Heart left ventricle (tissue), 16 donors: ENCODE measurements around the gene OR4A15. TPM values are rescaled to one million over a fixed set of nuclear protein-coding genes. Genes with fewer than 3 reads are reported as not detected.

Experiments
- ATAC-seq, 4 donors: fragments of 200-7000 bp; cut with Tn5 transposase; one replicate each; pipeline ENCODE4 v1.9.1; 2020 to 2022; ENCODE audit warnings: moderate library complexity in 4 of 4, mild to moderate bottlenecking in 3 of 4, moderate number of reproducible peaks in 1 of 4
- DNase-seq, 5 donors: peaks; one replicate each; pipeline ENCODE4 v3.0.0-alpha.2; 2020
- H3K27ac ChIP-seq, 12 donors: fragments of 200-600 bp; sonication (generic) in 4 of 12; one replicate each; pipeline versions ENCODE4 v1.5.0 to v1.8.0; 2016 to 2022; ENCODE audit warnings: mild to moderate bottlenecking in 2 of 12
- H3K27me3 ChIP-seq, 9 donors: fragments of 200-600 bp; sonication (generic) in 2 of 9; one replicate each; pipeline versions ENCODE4 v1.5.1 to v1.8.0; 2016 to 2022; ENCODE audit warnings: mild to moderate bottlenecking in 3 of 9
- H3K36me3 ChIP-seq, 9 donors: fragments of 200-600 bp; sonication (generic) in 2 of 9; one replicate each; pipeline versions ENCODE4 v1.5.0 to v1.8.0; 2018 to 2022; ENCODE audit warnings: mild to moderate bottlenecking in 2 of 9
- H3K4me1 ChIP-seq, 12 donors: fragments of 200-600 bp; sonication (generic) in 4 of 12; one replicate each; pipeline versions ENCODE4 v1.5.0 to v1.8.0; 2016 to 2022; ENCODE audit warnings: mild to moderate bottlenecking in 3 of 12
- H3K4me3 ChIP-seq, 12 donors: fragments of 200-600 bp; sonication (generic) in 4 of 12; one replicate each; pipeline versions ENCODE4 v1.5.0 to v1.8.0; 2017 to 2022; ENCODE audit warnings: mild to moderate bottlenecking in 9 of 12, moderate library complexity in 4 of 12
- H3K9me3 ChIP-seq, 12 donors: fragments of 200-600 bp; sonication (generic) in 4 of 12; one replicate each; pipeline versions ENCODE4 v1.5.0 to v1.8.0; 2016 to 2022; ENCODE audit warnings: mild to moderate bottlenecking in 1 of 12
- CTCF ChIP-seq, 12 donors: fragments of 200-600 bp; sonication (generic) in 4 of 12; IDR thresholded peaks; one replicate each; pipeline versions ENCODE4 v1.5.0 to v1.8.0; 2018 to 2022; ENCODE audit warnings: antibody characterized with exemption in 12 of 12, mild to moderate bottlenecking in 5 of 12
- POLR2A ChIP-seq, 2 donors: fragments of 450-650 bp; IDR thresholded peaks; one replicate each; pipeline ENCODE4 v1.6.1; 2017; ENCODE audit warnings: antibody characterized with exemption in 2 of 2, mild to moderate bottlenecking in 2 of 2, moderate library complexity in 2 of 2
- WGBS, 4 donors: extraction: QIAGEN DNeasy Blood & Tissue Kit in 2 of 4; methylation state at CpG; one replicate each; pipeline versions ENCODE4 v1.1.5 to v1.1.7; 2013 to 2018; 5-methylcytosine and 5-hydroxymethylcytosine counted together
- intact Hi-C, 10 donors: fragments of 100-400 bp; cut with DNase I; formaldehyde crosslinking; loops; one replicate each; pipeline versions ENCODE4 v1.11.1 to v1.14.2; 2022
- polyA plus RNA-seq, 2 donors: library from polyadenylated mRNA; stranded (reverse); fragments of 200-250 nt; gene quantifications; one replicate each; pipeline ENCODE4 v1.2.3, GENCODE V29; 2013
- total RNA-seq, 9 donors: library from RNA; depleted of rRNA in 2 of 9; stranded (reverse); fragments of >200 nt in 2 of 9; fragmentation: NEBNext Ultra II Directional in 3 of 9; extraction: Animal tissue kit (Norgen Biotek cat#: 25700) in 3 of 9; gene quantifications; one replicate each; pipeline versions ENCODE4 v1.1.0 to v1.2.4, GENCODE V29; 2016 to 2023
- donor health status: ischemic (EF 13 %, LVEDD 7.1; RV severe dilation, severe dysfunction).
- donor health status: healthy with polysubstance abuse.
- donor health status: DM: no; HTN: yes; CAD: no.
- donor health status: DM: no; HTN: no; CAD: no.
- donor health status: ischemic (EF 25% LVEDD 6.9; RV normal size, moderate dysfunction).
- donor health status: ischemic (EF 25% LVEDD 5.7; RV mildly dilated, moderate dysfunction).
- donor health status: healthy.
- donor health status: DM: yes; HTN: yes; CAD: no.
- donor health status: ischemic (EF 35%, LVEDD 5.7; RV mildly dilated, moderate dysfunction).
- donor health status: nonischemic (EF 11% LVEDD 7.7; RV severe dilation, severe dysfunction).
- donor health status: DM: yes; HTN: yes; CAD: no.
- donor health status: PGD.
- donor health status: ischemic (EF 29% LVEDD 5.4; RV normal size, mild dysfunction).
- donor health status: nonischemic (EF 23%, LVEDD 6.1; RV moderate dilation, normal function).

OR4A15 gene
- total and polyA plus RNA-seq, 11 donors = not detected

GRCh38 chr11:55349032-55349431 lies 18.7 kb upstream of the OR4A15 start:
- no peak for ATAC-seq
- Histone ChIP-seq H3K4me1 (no peaks in the 10 kb centered on the region), H3K27ac (no peak overlapping the region), H3K27me3 (no peaks in the 10 kb centered on the region), H3K4me3 (no peak overlapping the region), H3K36me3 (no peaks in the 10 kb centered on the region), H3K9me3 (peaks cover 0 to 6% (median 0%) of the 10 kb centered on the region in 12 donors)
- TF ChIP-seq POLR2A (IDR thresholded peaks at IDR 0.05) (no peak), CTCF (IDR thresholded peaks at IDR 0.05) (no peak)
- intact Hi-C loops = loop anchor here in 1 of 10 donors (10.0 kb wide), 1 partner anchor 56 kb away; no protein-coding TSS in a partner anchor
- WGBS, 4 donors = 0 to 18% (median 10%) methylated on average over 1 of the region's 1 CpG
- DNase-seq = no peak

DNA sequence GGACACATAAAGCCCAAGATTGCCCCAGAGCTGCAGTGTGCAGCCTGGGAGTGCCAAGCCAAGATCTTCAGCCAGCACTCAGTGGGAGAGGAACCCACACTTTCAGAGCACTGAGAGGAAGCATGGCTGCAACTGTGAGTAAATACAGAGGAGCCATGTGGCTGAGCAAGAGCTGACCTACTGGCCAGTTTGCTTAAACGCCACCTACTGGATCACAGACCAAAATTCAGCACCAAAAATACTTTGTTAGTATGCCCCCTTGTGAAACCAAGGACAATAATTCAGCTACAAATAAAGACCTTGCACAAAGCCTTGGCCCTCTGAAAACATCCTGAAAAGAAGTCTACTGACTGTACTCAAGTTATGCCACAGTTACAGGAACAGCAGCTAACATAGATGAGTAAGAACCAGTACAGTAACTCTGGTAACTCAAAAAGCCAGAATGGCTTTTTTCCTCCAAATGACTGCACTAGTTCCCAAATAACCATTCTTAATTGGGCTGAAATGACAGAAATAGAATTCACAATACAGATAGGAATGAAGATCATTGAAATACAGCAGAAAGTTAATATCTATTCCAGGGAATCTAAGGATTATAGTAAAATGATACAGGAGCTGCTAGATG lies 10.1 kb upstream of the OR4A15 start:
- no peak overlapping the region for H3K27ac ChIP-seq
- H3K36me3 ChIP-seq = no peaks in the 10 kb centered on the region
- intact Hi-C loops = no loop called here
- H3K9me3 ChIP-seq = peaks cover 0 to 3% (median 0%) of the 10 kb centered on the region in 12 donors
- H3K27me3 ChIP-seq = no peaks in the 10 kb centered on the region
- no peak for DNase-seq
- no peak overlapping the region for H3K4me3 ChIP-seq
- 2 to 20% (median 8%) methylated on average over 1 of the region's 1 CpG for WGBS, 4 donors
- no peaks in the 10 kb centered on the region for H3K4me1 ChIP-seq
- no peak for ATAC-seq
- TF ChIP-seq CTCF (IDR thresholded peaks at IDR 0.05) (no peak), POLR2A (IDR thresholded peaks at IDR 0.05) (no peak)

- 11 to 19% (median 15%) methylated on average over 1 of the region's 1 CpG for WGBS, 4 donors
- no peaks in the 10 kb centered on the region for H3K4me1 ChIP-seq
- no peak overlapping the region for H3K4me3 ChIP-seq
- no peaks in the 10 kb centered on the region for H3K27me3 ChIP-seq
- H3K36me3 ChIP-seq = no peaks in the 10 kb centered on the region
- DNase-seq = no peak
- H3K27ac ChIP-seq = no peak overlapping the region
- ATAC-seq = no peak
- intact Hi-C loops = loop anchor here in 2 of 10 donors (10.0 kb wide), 2 partner anchors 56 to 64 kb away; partner anchors contain the start of gene OR4A16 (in 1 of the 2)
- TF ChIP-seq POLR2A (IDR thresholded peaks at IDR 0.05) = no peak
- no peak for TF ChIP-seq CTCF (IDR thresholded peaks at IDR 0.05)
- H3K9me3 ChIP-seq = peaks cover 0 to 13% (median 0%) of the 10 kb centered on the region in 12 donors
These were observed 33.2 kb downstream of the OR4A15 start for GRCh38 chr11:55401011-55401410.

Other genes starting within 250 kb of the OR4A15 start
- not detected for gene TRIM48, start 105.8 kb upstream of the OR4A15 start, total RNA-seq
- gene TRIM48, start 105.8 kb upstream of the OR4A15 start, polyA plus RNA-seq = not detected
- gene OR4A16, start 24.8 kb upstream of the OR4A15 start, total RNA-seq = not detected
- not detected for gene OR4A16, start 24.8 kb upstream of the OR4A15 start, polyA plus RNA-seq
- not detected for gene OR4C15, start 186.5 kb downstream of the OR4A15 start, total RNA-seq
- not detected for gene OR4C15, start 186.5 kb downstream of the OR4A15 start, polyA plus RNA-seq
- gene OR4C16, start 204.2 kb downstream of the OR4A15 start, total RNA-seq = not detected
- not detected for gene OR4C16, start 204.2 kb downstream of the OR4A15 start, polyA plus RNA-seq
- gene OR4C11, start 239.7 kb downstream of the OR4A15 start, total RNA-seq = not detected
- not detected for gene OR4C11, start 239.7 kb downstream of the OR4A15 start, polyA plus RNA-seq